Measurements from ENCODE around the gene BRSK1.
A peak's percentile ranks its signal among the peaks of the same experiment; 100 is the strongest.

BRSK1 gene

DNA sequence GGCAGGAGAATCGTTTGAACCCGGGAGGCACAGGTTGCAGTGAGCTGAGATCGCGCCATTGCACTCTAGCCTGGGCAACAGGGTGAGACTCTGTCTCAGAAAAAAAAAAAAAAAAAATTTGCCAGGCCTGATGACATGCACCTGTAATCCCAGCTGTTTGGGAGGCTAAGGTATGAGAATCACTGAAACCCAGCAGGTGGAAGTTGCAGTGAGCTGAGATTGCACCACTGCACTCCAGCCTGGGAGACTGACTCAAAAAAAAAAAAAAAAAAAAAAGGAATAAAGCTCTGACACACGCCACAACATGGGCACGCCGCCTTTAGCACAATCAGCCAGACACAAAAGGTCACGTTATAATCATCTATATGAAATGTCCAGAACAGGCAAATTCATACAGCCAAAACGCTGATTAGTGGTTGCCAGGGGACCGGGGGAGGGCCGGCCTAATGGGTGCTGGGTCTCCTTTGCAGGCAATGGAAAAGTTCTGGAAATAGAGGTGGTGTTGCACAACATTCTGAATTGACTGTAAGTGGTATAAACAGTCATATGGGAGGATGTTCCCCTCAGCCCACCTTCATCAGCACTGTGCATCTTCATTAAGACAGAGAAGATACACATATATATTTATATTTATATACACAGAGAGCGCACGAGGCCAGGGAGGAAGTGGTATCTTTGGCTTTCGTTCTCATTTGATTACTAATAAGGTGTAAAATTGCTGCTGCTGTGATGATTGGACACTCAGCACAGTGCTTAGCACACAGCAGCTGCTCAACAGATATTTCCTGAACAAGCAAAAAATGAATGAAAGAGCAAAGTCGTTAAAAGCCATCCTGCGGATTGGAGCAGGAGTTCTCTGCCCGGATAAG, 7.7 kb upstream of the BRSK1 start:
- DNase-seq, result no peak

DNA sequence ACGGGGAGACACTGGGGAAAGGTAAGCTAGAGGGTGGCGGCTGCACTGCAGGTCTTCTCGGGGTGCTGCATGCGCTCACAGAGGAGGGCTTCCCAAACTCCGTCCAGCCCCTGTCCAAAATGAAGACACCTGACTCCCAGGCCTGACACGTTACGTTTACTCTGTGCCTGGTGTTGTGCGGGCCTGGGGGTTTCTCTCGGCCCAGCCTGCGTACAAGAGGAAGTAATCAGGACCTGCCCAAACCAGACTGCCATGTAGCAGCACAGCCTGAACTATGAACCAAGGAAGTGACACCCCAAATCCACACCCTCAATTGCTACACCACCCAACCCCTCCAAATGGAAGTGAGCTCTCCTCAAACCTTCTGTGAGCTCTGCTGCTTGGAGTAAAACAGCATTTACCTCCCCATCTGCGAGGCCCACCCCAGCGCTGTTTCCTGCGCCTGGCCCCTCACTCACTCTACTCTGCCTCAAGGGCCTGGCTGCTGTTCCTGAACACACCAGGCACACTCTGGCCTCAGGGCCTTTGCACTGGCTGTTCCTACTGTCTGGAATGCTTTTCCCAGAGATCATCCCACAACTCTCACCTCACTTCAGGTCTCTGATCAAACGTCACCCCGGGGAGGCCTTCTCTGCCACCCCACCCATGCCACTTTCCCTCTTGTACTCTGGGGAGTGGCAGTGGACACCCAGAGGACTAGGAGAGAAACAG, 6.9 kb upstream of the BRSK1 start:
- DNase-seq, result no peak

DNA sequence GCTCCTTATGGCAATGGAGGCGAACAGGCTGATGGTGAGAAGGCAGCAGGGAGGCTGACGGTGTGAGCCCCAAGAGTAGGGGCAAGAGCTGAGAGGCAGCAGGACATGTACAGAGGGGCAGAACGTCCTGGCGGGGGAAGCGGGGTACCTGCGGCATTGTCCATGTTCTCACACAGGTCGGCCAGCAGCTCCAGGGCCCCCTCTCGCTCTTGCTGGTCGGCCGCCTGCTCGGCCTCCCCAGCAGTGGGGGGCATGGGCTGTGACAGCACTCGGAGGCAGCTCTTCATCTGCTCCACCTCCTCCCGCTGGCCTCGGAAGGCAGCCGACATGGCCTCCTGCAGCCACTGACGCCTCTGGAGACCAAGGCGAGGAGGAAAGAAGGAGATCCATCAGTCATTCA, 6.3 kb upstream of the BRSK1 start:
- no peak for DNase-seq

GRCh38 chr19:55278391-55279135, 5.2 kb upstream of the BRSK1 start:
- DNase-seq, result no peak

DNA sequence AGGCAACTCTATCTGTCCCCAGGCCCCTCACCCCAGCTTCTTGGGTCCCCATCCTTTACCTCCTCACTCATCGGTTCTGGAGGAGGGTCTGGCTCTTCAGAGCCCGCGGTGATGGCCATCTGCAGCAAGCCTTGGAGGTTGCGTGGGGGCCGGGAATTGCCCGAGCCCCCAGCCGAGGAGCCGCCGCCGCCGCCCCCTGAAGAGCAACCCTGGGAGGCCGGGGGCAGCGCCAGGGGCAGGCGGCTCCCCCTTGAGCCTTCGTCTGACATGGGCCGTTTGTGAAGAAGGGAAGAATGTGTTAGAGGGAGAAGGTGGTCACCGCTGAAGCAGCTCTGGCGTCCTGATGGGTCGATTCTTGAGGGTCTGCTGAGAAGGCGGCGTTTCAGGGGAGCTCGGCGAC, 4.5 kb upstream of the BRSK1 start:
- DNase-seq, result no peak

GRCh38 chr19:55279770-55280643, 3.8 kb upstream of the BRSK1 start, which contains the start of gene HSPBP1:
TSS of gene HSPBP1 (minus strand) at chr19:55280110. CDS start at chr19:55279608, 502 bp downstream.
- peak; percentile 96 for DNase-seq

DNA sequence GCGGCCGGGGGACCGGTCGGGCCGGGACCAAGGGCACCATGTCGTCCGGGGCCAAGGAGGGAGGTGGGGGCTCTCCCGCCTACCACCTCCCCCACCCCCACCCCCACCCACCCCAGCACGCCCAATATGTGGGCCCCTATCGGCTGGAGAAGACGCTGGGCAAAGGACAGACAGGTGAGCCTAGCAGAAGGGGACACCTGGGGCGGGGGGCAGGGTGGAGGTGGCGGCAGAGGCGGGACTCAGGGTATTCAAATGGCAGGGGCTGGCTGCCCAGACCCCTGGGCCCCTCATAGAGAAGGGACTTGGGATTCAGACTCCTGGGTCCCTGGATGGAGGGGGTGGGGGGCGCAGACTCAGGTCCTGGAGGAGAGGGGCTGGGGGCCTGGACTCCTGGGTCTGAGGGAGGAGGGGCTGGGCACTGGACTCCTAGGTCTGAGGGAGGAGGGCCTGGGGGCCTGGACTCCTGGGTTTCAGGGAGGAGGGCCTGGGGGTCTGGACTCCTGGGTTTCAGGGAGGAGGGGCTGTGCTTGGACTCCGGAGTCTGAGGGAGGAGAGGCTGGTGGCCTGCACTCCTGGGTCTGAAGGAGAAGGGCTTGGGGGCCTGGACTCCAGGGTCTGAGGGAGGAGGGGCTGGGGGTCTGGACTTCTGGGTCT, 735 bp downstream of the BRSK1 start:
- peak; percentile 24 for DNase-seq

GRCh38 chr19:55285229-55285890, 1.6 kb downstream of the BRSK1 start:
- DNase-seq, result no peak

DNA sequence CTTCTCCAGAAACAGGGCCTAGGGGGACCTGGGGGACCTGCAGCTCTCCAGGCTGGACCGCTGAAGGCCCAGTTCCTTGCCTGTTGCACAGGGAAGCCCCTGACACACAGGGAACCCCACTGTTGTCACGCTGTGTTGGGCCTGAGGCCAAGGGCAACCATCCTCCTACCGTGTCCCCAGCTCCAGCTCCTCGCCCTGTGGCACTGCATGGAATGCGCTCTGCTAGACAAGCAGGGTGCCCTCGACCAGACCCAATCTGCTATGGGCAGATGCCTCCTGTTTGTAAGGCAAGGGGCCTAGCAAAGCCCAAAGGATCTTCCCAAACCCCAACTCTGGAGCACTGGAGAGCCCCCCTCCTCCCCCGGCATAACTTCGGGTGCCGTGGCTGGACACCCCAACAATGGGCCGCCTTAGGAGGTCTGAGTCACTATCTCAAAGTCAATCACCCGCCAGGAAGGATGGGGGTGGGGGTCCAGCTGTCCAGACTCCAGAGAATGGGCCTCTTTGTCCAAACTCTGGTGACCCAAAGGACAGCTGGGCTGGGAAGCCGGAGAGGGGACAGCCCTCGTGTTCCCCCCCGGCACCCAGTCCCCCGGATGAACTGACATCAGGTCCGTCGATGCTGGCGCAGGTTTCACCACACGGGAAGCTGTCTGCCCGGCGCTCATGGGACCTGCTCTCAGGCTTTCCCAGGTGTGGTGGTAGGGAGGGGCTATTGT, 3.7 kb downstream of the BRSK1 start:
- no peak for DNase-seq

DNA sequence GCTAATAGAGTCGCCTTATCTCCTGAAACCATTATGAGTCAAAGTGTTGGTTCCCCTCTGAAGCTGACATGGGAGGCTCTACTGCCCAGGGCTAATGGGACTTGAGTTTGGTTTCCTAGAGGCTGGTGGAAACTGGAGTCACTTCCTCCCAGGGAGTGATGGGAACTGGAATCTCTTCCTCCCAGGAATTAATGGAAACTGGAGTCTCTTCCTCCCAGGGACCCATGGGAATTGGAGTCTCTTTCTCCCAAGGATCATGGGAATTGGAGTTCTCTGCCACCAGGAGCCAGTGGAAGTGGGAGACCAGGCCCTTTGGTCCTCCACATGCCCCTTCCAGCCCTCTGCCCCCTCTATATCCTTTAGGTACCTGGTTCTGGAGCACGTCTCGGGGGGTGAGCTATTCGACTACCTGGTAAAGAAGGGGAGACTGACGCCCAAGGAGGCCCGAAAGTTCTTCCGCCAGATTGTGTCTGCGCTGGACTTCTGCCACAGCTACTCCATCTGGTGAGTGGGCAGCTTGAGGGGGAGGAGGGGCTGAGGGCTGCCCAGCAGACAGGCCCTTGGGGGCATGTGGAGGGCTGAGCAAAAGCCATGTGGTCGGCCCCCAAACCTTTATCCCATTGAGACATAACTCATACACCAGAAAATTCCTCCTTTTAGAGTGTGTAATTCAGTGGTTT, 5.5 kb downstream of the BRSK1 start:
- DNase-seq, result no peak

GRCh38 chr19:55297267-55297666, 13.5 kb downstream of the BRSK1 start:
- DNase-seq, result no peak

GRCh38 chr19:55299991-55300390, 16.2 kb downstream of the BRSK1 start:
- no peak for DNase-seq

DNA sequence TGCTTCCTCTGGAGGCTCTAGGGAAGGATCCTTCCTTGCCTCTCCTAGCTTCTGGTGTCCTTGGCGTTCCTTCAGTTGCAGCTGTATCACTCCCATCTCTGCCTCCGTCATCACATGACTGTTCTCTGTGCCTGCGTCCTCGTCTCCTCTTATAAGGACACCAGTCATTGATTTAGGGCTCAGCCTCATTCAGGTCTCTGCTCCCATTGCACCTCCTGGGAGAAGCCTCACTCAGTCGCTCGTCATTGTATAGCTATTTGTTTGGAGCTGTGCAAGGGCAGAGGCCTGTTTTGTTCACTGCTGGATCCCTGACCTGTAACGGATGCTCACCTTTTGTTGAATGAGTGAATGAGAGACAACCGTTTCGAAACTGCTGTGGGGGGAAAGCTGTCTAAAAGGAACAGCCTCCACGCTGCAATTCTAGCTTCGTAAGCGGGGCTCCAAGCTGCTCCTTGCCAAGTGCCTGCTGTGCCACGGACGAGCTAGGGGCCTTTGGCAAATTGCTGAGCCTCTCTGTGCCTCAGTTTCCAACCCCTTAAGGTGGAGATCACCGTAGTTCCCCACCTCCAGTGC, 17.2 kb downstream of the BRSK1 start:
- no peak for DNase-seq

GRCh38 chr19:55301459-55302317, 17.9 kb downstream of the BRSK1 start:
- DNase-seq, result peak; percentile 65

DNA sequence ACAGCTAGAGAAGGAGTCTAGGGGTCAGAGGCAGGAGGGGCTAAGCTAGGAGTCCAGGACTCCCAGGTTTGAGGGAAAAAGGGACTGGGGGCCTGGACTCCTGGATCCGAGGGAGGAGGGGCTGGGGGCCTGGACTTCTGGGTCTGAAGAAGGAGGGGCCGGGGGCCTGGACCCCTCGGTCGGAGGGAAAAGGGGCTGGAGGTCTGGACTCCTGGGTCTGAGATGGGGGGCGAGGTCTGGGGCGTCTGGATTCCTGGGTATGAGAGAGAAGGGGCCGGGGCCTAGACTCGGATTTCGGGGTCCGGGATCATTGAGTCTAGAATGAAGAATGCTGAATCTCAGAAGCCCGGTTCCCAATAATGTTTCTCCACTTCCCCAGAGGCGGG, 18.5 kb downstream of the BRSK1 start:
- no peak for DNase-seq

GRCh38 chr19:55303477-55303876, 19.7 kb downstream of the BRSK1 start:
- DNase-seq, result no peak

DNA sequence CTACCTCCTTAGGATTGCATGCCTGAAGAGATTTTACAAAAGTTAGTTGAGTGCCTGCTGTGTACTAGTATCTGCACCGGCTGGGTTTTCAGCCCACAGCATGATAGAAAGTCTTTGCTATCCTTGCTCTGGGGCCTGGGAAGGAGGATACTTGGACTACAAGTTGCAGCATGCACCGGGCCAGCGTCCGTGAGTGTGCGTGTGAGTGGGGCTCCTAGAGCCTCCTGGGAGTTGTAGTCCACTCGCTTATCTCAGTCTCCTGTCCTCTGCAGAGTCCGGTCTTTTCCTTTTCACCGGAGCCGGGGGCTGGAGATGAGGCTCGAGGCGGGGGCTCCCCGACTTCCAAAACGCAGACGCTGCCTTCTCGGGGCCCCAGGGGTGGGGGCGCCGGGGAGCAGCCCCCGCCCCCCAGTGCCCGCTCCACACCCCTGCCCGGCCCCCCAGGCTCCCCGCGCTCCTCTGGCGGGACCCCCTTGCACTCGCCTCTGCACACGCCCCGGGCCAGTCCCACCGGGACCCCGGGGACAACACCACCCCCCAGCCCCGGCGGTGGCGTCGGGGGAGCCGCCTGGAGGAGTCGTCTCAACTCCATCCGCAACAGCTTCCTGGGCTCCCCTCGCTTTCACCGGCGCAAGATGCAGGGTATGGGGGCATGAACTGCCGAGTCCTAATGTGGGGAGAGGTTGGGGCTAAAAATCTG, 20.6 kb downstream of the BRSK1 start:
- DNase-seq, result no peak

DNA sequence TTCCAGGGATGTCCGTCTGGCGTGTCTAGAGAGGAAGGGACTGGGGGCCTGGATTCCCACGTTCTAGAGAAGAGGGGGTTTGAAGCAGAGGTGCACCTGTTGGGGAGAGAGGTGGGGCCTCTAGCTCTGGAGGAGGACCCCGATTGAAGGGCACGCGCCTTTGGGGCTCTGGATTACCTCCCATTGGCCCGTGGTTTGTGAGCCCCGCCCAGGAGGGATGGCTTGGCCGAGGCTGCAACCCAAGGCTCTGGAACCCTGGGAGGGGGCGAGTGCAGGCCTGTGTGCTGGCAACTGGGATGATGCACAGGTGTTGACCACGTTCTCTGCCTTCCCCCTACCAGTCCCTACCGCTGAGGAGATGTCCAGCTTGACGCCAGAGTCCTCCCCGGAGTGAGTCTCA, 21.2 kb downstream of the BRSK1 start:
- DNase-seq, result no peak
